KMS-11 (cell line): Measurements from ENCODE around the gene SALL2.
A peak's percentile ranks its signal among the peaks of the same experiment; 100 is the strongest.

Source experiments
- H2AFZ ChIP-seq: fragments of 200-600 bp; sonication (generic); 2 replicates; pipeline ENCODE4 v1.6.1; 2016; ENCODE audit warnings: antibody characterized with exemption, mixed run types, low read depth
- H3K27ac ChIP-seq: fragments of 200-600 bp; sonication (generic); 2 replicates; pipeline ENCODE4 v1.6.1; 2016; ENCODE audit warnings: mild to moderate bottlenecking, mixed run types
- H3K27me3 ChIP-seq: fragments of 200-600 bp; sonication (generic); 2 replicates; pipeline ENCODE4 v1.6.1; 2017; ENCODE audit warnings: mild to moderate bottlenecking, low read depth, mixed run types, moderate library complexity; ENCODE audit not compliant: insufficient read depth
- H3K36me3 ChIP-seq: fragments of 200-600 bp; sonication (generic); 2 replicates; pipeline ENCODE4 v1.6.1; 2017; ENCODE audit warnings: mild to moderate bottlenecking, mixed run types; ENCODE audit not compliant: insufficient read depth
- H3K4me1 ChIP-seq: fragments of 200-600 bp; sonication (generic); 2 replicates; pipeline ENCODE4 v1.6.1; 2016; ENCODE audit warnings: mild to moderate bottlenecking, low read depth, mixed run types; ENCODE audit not compliant: poor library complexity, severe bottlenecking
- H3K4me2 ChIP-seq: fragments of 200-600 bp; sonication (generic); 2 replicates; pipeline ENCODE4 v1.7.0; 2016; ENCODE audit warnings: mild to moderate bottlenecking, mixed run types
- H3K4me3 ChIP-seq: fragments of 200-600 bp; sonication (generic); IDR thresholded peaks from 2 replicates; pipeline ENCODE4 v1.6.1; 2017; ENCODE audit warnings: low read depth, low read length, mixed read lengths; ENCODE audit not compliant: insufficient read depth
- H3K79me2 ChIP-seq: fragments of 200-600 bp; sonication (generic); 2 replicates; pipeline ENCODE4 v1.6.1; 2016; ENCODE audit warnings: low read depth, mixed run types; ENCODE audit not compliant: insufficient read depth
- H3K9ac ChIP-seq: fragments of 200-600 bp; sonication (generic); 2 replicates; pipeline ENCODE4 v1.6.1; 2016; ENCODE audit warnings: mild to moderate bottlenecking, mixed run types
- H4K20me1 ChIP-seq: fragments of 200-600 bp; sonication (generic); 2 replicates; pipeline ENCODE4 v1.6.1; 2016; ENCODE audit warnings: mild to moderate bottlenecking, mixed run types; ENCODE audit not compliant: insufficient read depth
- TF ChIP-seq, protein P1 (sequence below): fragments of 200-600 bp; sonication (generic); conservative IDR thresholded peaks from 2 replicates; pipeline ENCODE4 v1.6.1; 2017; ENCODE audit warnings: low read depth, mild to moderate bottlenecking, antibody characterized with exemption, low read length, moderate library complexity, mixed read lengths

Gene SALL2

DNA sequence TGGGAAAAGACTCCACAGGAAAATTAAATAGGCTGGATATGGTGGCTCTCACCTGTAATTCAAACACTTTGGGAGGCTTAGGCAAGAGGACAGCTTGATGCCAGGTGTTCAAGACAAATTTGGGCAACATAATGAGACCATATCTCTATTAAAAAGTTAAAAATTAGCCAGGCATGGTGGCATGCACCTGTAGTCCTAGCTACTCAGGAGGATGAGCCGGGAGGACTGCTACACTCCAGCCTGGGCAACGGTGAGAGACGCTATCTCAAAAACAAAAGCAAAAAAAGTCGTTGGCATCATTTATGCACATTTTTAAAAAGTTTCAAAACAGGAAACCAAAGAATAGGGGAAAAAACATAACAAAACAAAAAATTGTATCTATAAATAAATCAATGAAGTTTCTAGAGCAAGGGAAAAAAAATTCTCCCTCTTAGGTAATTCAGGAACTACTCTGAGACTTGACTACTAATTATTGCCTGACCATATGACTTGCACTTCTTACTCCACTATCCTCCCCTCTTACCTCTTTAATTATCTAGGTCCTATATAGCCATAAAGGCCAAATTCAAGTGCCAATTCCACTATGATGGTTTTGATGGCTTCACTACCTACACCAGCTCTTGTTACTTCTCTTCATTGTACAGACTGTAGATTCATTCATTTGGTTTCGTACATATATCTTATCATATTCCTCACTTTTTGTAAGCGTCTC lies 16.6 kb downstream of the SALL2 start:
- Histone ChIP-seq H3K4me2 (peak overlapping the region; percentile 95), H3K4me1 (peaks cover 29% of the 10 kb centered on the region), H3K79me2 (peaks cover 50% of the 10 kb centered on the region), H3K9ac (peak overlapping the region; percentile 88; the same call in 1 of the 2 replicates), H3K27ac (no peak overlapping the region), H3K4me3 (no peak overlapping the region), H2AFZ (no peak overlapping the region), H3K27me3 (no peaks in the 10 kb centered on the region), H3K36me3 (no peaks in the 10 kb centered on the region), H4K20me1 (no peaks in the 10 kb centered on the region)
- TF ChIP-seq, protein P1, sequence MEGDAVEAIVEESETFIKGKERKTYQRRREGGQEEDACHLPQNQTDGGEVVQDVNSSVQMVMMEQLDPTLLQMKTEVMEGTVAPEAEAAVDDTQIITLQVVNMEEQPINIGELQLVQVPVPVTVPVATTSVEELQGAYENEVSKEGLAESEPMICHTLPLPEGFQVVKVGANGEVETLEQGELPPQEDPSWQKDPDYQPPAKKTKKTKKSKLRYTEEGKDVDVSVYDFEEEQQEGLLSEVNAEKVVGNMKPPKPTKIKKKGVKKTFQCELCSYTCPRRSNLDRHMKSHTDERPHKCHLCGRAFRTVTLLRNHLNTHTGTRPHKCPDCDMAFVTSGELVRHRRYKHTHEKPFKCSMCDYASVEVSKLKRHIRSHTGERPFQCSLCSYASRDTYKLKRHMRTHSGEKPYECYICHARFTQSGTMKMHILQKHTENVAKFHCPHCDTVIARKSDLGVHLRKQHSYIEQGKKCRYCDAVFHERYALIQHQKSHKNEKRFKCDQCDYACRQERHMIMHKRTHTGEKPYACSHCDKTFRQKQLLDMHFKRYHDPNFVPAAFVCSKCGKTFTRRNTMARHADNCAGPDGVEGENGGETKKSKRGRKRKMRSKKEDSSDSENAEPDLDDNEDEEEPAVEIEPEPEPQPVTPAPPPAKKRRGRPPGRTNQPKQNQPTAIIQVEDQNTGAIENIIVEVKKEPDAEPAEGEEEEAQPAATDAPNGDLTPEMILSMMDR: no peak

DNA sequence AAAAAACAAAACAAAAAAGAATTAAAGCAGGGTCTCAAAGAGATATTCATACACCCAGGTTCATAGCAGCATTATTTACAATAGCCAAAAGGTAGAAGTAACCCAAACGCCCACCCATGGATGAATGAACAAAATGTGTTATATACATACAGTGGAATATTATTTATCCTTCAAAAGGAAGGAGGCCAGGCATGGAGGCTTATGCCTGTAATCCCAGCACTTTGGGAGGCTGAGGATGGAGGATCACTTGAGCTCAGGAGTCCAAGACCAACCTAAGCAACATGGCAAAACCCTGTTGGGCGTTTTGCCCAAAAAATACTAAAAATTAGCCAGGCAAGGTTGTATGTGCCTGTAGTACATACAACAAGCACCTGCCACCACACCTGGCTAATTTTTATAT lies 19.6 kb downstream of the SALL2 start:
- Histone ChIP-seq H3K4me1 (peaks cover 34% of the 10 kb centered on the region), H3K4me2 (no peak overlapping the region), H2AFZ (no peak overlapping the region), H3K4me3 (no peak overlapping the region), H3K27me3 (no peaks in the 10 kb centered on the region), H3K36me3 (no peaks in the 10 kb centered on the region), H3K9ac (no peak overlapping the region), H3K79me2 (peaks cover 56% of the 10 kb centered on the region), H3K27ac (no peak overlapping the region), H4K20me1 (no peaks in the 10 kb centered on the region)
- TF ChIP-seq, protein P1: no peak

DNA sequence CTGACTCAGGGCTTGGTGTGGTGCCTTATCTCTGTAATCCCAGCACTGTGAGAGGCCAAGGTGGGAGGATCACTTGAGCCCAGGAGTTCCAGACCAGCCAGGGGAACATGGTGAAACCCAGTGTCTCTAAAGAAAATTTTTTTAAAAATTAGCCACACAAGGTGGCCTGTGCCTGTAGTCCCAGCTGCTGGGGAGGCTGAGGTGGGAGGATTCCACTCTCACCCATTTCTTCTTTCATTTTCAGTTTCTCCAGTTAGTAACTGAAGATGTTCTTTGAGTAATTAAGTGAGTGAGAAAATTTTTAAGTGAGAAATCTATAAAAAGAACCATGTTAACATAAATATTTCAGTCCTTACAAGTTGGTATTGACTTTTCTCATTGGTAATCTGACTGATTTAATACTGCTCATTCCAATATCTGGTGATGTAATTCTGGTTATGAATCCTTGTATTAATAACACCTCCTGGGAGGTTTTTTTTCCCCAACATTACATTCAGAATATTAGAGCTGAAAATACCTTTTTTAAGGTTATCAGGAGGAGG lies 21.1 kb downstream of the SALL2 start:
- Histone ChIP-seq H3K79me2 (peaks cover 46% of the 10 kb centered on the region), H3K4me3 (no peak overlapping the region), H2AFZ (no peak overlapping the region), H3K36me3 (no peaks in the 10 kb centered on the region), H3K4me1 (peaks cover 34% of the 10 kb centered on the region), H3K4me2 (peak overlapping the region; percentile 42), H3K27ac (no peak overlapping the region; the same call in 1 of the 2 replicates), H4K20me1 (no peaks in the 10 kb centered on the region), H3K27me3 (no peaks in the 10 kb centered on the region), H3K9ac (no peak overlapping the region)
- TF ChIP-seq, protein P1: no peak

DNA sequence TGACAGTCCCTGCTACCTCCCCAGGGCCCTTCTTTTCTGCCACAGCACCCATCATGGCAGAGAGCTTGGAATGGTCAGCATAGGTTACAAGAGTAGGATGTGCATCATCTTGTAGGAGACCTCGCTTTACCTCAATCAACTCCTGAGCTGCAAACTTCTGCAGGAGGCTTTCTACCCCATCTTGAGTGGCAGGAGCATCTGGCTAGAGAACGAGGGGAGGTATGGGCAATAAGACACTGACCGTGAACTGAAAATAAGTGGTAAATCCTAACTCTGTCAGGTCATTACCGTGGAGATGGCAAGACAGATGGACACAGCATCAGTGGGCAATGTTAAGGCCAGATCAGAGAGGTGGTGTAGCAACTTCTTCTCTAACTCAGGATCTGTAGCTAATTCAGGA lies 22.8 kb downstream of the SALL2 start:
- TF ChIP-seq, protein P1: no peak
- H3K4me1 ChIP-seq: peaks cover 40% of the 10 kb centered on the region
- H3K36me3 ChIP-seq: no peaks in the 10 kb centered on the region
- no peak overlapping the region for H3K4me3 ChIP-seq
- no peak overlapping the region for H3K9ac ChIP-seq
- peaks cover 29% of the 10 kb centered on the region; the same call in 1 of the 2 replicates for H3K79me2 ChIP-seq
- no peak overlapping the region for H3K27ac ChIP-seq
- no peaks in the 10 kb centered on the region for H4K20me1 ChIP-seq
- no peak overlapping the region for H3K4me2 ChIP-seq
- H3K27me3 ChIP-seq: no peaks in the 10 kb centered on the region
- no peak overlapping the region for H2AFZ ChIP-seq
